HG02943 (cell line): ENCODE results near the gene FTCDNL1.
A peak's percentile ranks its signal among the peaks of the same experiment; 100 is the strongest.

Experiments used
- ATAC-seq: cut with Tn5 transposase; IDR thresholded peaks from one replicate; pipeline ENCODE4 v1.9.1; 2021; ENCODE audit warnings: mild to moderate bottlenecking, low read depth, moderate library complexity; ENCODE audit not compliant: unreplicated experiment

The FTCDNL1 gene

DNA sequence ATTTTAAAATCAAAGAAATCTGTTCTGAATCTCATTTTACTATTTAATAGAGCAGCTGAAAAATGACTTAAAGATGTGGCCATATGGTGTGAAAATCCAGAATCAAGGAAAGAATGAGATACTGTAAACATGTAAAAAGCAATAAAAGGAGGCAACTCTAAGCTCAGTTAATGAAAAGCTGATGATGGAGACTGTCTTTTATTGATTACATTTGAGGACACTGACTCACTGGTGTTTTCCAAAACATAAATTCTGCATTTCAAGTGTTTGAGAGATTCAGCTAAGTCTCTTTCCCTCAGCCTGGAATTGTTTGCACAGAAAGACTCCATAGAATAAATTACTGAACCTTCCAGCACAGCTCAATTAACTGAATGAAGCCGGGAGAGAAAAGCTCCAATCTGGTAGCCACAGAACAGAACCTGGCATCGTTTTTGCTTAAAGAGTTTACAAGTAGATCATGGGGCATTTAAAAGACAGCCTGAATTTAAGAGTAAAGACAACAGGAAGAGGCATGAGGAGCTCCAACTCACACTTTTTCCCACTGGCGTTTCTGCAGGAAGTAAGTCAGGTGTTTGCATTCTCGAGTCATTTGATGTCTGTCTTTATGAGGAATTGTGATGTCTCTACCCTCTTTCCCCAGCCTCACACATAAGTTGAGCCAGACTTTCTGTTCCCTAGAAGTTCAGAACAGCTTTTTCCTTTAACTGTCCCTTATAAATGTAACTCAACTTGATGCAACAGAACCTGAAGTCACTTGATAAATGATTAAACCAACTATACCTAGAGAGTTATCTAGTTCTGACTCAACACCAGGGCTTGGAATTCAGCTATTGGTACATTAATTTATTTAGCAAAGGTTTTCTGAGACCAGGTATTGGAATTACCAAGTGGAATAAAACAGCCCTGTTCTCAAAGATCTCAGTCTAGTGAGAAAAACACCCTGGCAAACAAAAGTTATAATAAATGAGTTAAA lies 53.3 kb downstream of the FTCDNL1 start:
- ATAC-seq = peak; percentile 62

DNA sequence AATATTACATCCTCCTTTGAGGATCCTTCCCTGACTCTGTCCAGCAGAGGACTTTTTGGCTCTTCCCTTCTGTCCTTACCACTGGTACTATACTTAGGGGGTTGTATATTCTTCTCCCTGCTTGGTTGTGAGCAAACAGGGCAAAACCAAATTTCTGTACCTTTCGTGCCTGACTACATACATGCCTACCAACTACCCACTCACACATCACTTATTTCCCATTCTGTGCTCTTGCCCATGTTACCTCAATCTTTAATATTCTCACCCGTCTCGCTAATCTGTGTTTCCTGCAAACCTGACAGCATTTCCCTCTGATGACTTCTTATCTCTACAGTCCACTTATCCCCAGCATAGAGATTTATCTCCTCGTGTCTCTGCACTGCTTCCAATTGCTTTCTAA lies 58.6 kb downstream of the FTCDNL1 start:
- no peak for ATAC-seq

DNA sequence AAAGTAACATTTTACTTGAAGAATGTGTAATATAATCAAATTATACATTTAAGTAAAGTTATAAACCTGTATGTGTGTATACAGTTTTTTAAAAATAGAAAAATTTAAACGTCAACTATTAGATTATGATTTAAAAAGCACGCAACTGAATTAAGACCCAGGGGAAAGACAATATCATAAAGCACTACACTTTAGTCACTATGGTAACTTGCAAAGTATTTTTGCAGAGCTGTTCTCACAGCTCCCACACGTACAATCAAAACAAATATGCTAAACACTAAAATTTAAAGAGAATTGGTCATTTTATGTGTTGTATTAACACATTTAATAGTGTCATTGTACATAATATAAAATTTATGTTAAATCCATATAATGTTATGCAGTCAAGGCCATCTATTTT lies 59.7 kb downstream of the FTCDNL1 start:
- ATAC-seq = no peak

DNA sequence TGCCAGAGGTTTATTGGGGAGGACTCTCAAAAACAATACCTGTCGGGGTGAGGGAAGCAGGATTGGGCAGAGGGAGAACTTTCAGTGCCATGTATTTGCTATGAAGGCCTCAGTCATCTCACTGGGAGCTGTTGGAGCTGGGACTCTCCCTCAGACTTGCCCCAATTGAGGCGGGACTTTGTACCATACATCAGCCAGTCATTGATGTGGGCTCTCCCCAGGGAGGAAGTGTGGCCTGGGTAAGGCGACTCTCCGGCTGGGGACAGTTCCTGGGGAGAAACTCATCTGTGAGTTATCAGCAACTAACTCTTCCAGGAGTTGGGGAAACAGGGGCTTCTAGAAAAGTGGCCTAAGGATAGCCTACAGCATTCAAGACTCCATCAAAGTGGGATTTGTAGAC lies 66.5 kb downstream of the FTCDNL1 start:
- no peak for ATAC-seq

DNA sequence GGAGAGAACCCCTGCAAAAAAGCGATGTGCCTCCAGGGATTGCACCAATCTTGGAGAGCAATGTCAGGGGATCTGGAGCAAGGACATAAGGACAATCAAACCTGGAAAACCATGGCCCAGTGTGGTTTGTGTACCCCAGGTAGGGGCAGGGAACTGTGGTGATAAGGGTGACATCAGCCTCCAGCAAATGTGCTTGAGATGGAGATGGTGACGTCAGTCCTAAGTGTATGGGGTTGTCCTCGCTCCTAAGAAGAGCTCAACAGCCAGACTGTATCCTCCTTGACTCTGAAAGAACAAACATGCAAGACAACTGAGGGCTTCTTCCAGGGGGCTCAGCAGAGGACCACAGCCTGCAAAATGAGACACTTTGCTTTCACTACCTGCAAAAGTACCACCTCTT lies 71.4 kb downstream of the FTCDNL1 start:
- no peak for ATAC-seq

DNA sequence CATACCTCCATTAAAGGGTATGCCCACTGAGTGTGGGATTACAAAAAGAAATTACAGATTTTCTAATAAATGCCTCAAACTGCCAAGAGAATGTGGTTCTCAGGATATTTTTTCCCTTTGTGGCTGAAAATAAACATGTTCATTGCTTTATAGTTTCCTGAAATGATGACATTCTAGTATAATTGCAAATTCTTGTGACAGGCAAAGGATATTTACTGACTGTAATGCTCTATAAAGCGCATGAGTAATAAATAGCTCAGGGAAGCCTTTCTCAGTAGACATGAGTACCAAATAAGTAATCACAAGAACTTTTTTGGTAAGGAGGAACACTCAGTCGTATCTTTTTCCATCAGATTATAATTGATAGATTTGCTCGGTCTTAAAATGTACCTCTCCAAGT lies 72.3 kb downstream of the FTCDNL1 start:
- ATAC-seq = no peak

DNA sequence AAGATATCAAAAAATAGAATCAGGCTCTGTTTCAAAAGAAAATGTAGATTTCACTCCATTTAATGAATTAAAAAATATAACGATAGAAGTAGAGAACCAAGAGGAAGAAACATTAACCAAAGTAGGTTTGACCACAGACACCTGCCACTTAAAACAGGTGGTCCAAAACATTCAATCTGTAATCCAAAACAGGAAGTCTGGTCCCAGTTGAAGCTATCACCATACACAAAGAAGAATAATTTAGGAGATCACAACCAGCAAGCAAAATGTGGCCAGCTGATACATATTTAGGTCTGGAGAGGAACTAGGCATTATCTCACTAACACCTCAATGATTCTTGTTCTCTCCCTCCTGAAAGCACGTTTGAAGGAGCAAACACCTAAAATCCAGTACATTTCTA lies 73.1 kb downstream of the FTCDNL1 start:
- no peak for ATAC-seq

DNA sequence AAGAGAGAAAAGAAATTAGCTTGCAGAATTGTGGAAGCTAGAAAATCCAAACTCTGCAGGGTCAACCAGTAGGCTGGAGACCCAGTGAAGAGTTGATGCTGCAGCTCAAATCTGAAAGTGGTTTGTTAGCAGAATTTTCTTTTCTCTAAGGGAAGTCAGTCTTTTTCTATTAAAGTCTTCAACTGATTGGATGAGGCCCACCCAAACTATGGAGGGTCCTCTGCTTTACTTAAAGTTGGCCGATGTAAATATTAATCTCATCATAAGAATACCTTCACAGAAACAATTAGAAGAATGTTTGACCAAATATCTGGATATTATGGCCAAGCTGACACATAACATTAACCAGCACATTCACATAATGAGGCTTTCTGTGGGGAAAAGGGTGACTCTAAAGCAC lies 73.7 kb downstream of the FTCDNL1 start:
- ATAC-seq = no peak

DNA sequence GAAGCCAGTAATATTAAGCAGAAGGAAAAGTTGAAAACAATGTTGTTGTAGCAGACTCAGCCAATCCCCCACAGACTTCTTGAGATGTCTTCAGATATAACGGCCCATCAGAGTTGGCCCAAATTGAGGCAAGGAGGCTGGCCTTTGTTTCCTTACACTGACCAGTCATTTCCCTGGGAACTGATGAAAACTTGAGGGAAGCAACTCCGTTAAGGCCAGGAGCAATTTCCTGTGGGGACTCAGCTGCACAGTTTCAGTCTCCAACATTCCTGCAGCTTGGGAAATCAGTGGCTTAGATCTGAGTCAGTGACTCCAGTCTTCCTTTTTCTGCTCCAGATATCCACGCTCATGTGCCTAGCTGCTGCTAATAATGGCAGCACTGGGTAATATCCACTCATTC lies 75.7 kb downstream of the FTCDNL1 start:
- ATAC-seq = no peak

DNA sequence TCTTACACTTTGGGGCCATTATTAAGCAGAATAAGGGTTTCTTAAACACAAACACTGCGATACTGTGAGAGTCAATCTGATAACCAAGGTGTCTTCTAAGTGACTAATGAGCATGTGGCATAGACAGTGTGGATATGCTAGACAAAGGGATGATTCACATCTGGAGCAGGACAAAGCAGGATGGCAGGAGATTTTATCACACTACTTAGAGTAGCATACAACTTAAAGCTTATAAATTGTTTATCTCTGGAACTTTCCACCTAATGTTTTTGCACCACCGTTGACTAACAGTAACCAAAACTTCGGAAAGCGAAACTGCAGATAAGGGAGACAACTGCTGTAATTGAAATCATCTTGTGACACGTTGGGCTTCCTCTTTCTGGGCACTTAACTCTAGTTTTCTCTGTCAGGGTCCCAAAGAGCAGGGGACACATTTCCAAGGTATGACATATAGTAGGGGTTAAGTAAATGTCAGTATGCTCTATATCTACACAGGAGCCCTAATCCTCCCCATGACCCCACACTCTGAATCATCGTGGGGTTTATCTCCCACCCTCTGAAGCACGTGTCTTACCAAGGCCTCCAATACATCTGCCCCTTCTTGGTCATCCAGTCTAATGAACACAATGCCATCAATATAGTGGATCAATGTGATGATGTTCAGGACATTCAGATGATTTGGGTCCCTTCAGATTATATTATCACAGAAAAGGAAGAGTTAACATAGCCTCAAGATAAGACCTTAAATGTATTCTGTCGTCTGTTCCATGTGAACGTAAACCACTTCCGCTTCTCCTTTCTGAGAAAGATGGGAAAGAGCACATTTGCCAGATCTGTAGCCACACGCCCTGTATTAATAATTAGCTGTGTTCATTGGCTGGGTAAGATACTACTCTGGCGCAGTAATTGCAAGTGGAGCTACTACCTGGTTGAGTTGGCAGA lies 78.7 kb downstream of the FTCDNL1 start:
- no peak for ATAC-seq

DNA sequence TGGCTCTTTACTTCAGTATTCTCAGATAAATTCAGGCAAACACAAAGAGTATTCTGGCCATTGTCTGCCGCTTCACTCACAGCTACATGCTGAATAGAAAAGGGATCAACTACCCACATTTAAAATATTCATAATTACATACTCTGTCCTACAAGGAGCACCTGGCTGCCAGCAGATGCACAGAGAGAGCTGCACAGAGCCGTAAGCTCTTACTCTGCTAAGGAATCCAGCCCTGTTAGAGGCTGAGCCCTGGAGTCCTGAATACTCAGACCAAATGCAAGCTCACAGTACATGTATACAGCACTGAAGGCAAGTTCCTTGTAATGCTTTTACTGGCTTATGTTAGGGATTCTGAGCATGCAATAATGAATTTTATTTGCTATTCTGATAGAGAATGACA lies 80.3 kb downstream of the FTCDNL1 start:
- no peak for ATAC-seq

DNA sequence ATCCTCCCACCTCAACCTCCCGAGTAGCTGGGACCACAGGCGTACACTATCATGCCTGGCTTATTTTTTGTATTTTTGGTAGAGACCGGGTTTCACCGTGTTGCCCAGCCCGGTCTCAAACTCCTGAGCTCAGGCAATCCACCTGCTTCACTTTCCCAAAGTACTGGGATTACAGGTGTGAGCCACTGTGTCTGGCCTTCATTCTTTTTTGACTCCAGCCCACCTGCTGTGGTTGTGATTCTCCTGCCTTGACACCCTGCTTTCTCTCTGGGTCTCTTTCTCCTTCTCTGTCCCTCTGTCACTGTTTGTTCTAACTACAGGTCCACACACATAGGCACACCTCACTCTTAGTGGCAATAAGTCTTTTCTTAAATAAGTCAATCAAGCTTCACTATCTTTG lies 85.3 kb downstream of the FTCDNL1 start:
- ATAC-seq = no peak

DNA sequence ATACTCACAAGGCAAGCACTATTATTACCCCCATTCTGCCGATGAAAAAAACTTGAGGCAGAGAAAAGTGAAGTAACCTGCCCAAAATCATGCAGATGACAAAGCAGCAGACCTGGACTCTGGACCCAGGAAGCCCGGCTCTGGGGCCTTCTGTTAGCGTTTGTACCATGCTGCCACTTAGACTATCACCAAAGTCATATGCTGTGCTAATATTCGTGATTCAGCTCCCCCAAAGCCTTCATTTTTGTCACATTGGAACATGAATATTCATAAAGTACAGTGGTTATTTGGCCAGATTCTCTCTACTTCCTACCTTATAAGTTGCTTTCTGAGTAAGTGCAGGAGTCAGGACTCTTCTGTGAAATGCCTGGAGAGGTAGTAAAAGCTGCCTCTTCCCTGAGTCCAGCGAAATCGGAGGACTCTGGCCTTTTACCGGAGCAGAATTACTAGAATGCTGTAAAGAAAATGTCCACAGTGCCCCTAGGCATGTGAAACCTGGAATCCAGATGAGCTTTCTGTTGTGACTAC lies 86.7 kb downstream of the FTCDNL1 start:
- no peak for ATAC-seq

DNA sequence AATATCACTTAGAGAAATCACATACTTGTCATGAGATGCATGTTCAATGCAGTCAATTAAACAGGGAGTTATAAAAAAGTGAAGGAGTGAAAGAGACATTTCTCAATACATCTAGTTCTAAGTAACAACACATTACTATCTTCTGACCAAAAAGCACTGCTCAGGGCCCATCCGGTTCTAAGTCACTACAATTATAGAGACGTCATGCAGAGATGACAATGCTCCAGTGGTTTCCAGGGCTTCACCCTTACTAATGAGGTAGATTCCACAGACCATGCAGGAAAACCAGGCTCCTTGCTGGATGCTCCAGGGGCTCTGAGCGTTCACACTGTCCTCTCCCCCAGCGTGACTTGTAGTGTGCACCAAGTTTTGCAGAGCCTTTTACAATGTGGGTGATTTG lies 88.0 kb downstream of the FTCDNL1 start:
- ATAC-seq = no peak

DNA sequence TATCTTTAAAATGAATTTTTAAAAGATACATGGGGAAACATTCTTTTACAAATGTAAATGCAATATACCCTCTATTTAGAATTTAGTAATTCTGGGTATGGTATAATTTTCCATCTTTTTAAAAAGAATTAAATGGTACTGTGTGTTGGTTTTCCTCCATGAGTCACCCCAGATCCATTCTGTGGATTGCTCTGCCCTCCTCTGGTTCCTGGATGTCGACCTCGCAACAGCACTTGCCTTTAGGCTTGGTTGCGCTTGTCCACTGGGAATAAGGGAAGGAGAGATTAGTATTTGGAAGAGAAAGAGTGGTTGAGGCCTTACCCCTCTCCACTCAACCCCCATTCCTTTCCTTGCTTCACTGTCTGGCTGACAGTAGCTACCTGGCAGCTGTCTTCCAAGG lies 90.4 kb downstream of the FTCDNL1 start:
- no peak for ATAC-seq

DNA sequence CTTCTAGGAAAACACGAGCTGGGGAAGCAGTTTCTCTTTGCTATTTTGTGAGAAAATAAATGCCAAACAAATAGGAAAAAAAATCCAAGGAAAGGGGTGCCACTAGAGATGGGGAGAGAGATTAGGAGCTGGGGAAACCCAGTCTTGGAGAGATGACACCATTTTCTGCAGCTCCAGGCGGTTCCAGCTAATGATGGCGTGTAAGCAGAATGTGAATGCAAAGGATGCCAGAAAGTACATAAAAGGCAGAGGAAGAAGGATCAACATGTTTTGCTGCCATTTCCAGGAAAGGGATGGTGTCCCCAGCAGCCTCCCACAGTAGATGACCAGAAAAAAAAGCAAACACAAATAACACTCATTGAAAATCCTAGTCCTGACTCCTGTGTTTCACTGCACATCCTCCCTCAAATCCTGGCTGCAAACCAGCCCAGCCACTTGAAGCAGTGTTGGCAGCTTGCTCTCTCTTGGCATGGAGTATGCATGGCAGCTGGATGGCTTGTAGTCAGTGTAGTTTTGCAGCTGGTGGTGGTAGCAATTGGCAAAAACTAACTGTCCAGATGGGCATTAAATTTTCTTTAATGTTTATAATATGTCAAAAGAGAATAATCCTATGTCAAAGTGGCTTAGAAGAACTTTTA lies 93.6 kb downstream of the FTCDNL1 start:
- no peak for ATAC-seq

DNA sequence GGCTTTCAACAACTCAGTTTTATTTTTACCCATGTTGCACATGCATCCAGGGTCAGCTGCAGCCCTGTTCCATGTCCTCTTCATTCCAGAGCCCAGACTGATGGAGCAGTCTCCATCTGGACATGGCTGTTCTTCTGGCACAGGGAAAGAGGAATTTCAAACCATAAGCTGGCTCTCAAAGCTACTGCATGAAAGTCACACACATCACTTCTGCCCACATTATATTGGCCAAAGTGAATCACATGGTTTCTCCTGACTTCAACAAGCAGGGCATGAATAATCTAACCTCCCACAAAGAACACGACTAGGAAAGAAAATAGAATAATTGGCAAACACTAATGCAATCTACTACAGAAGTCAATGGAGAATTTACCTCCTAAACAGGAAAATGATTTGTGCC lies 94.2 kb downstream of the FTCDNL1 start:
- no peak for ATAC-seq

DNA sequence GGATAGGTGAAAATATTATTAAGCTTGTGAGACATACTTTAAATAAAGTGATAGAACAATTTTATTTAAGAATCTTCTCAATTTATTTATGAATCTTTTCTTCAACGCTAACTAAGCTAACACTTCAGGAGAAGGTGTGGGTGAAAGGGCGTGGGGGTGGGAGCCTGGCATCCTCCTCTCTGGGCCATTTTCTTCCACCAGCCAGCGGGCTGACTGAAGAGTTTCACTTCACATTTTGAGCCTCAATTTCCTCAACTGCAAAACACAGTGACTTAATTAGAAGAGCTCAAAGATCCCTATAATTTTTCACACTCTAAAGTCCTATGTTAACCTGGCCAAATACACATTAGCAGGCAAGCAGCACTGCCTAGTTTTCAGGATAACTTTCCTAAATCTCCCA lies 94.8 kb downstream of the FTCDNL1 start:
- ATAC-seq = no peak

DNA sequence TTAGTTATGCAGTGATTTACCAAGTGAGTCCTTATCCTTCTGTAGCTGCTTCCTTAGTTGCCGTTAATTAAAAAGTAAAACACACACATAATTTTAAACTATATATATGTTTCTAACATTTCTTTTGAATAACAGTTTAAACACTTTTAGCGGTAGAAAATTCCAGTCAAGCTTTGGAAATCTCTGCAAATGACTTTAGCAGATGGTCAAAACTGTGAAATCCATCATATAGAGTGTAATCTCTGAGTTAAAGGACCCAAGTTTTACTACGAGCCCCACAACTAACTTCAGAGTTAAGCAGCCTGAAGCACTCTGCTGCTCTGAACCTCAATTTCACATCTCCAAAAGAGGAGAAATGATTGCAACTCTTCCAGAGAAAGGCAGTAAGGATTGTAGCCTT lies 96.2 kb downstream of the FTCDNL1 start:
- no peak for ATAC-seq

DNA sequence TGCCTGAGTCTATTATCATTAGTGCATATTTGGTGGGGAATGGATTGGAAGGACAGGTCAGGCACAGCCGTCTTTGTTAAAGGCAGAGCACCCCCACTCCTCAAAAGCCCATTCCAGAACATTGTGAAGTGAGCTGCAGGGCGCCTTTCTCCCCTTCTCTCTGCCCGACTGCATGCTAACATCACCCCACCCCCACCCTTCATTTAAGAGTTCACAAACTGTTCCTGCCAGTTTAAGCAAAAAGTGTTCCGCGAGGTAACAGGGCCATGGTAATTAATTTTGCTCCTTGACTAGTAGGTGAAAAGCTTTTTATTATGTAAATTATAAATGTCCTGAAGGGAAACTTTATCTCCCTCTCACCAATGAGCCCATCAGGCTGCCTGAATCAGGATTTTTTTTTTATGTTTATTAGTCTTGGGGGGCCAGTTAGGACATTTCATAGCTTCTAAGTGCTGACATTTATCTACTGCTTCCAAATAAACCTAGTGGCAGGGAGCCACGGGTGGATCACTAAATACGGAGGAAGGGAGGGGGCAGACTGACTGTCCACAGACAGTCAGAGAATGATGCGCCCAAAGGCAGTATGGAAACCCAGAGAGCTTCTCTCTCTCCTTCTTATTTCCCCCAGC lies 99.4 kb downstream of the FTCDNL1 start:
- ATAC-seq = no peak
